ENCODE data around the gene IDH3G.

GRCh38 chrX:153775293-153776119 is 18.7 kb downstream of the IDH3G start:
- TF ChIP-seq MAX (IDR thresholded peaks at IDR 0.05) (no peak), YY1 (IDR thresholded peaks at IDR 0.05) (no peak), JUND (IDR thresholded peaks at IDR 0.05) (no peak), CTCF (IDR thresholded peaks at IDR 0.05; ENCODE audit: low read depth, low read length, missing input control) (no peak), RAD21 (IDR thresholded peaks at IDR 0.05) (no peak), GABPA (IDR thresholded peaks at IDR 0.05 in 1 of 2, conservative IDR thresholded peaks at IDR 0.05 in 1 of 2) (no peak), TAF1 (conservative IDR thresholded peaks at IDR 0.05) (no peak), EGR1 (IDR thresholded peaks at IDR 0.05; ENCODE audit: low read depth in 2 of 2) (no peak), SP1 (IDR thresholded peaks at IDR 0.05) (no peak), REST (IDR thresholded peaks at IDR 0.05) (no peak), ATF3 (IDR thresholded peaks at IDR 0.05) (no peak), RXRA (IDR thresholded peaks at IDR 0.05) (no peak), ZBTB33 (IDR thresholded peaks at IDR 0.05) (no peak)
